ENCODE measurements around the gene LATS2. TPM values are rescaled to one million over a fixed set of nuclear protein-coding genes. Genes with fewer than 3 reads are reported as not detected.

Gene LATS2
- total and polyA plus RNA-seq, 12 donors: 9.7 to 46.1 (median 25.2) TPM

DNA sequence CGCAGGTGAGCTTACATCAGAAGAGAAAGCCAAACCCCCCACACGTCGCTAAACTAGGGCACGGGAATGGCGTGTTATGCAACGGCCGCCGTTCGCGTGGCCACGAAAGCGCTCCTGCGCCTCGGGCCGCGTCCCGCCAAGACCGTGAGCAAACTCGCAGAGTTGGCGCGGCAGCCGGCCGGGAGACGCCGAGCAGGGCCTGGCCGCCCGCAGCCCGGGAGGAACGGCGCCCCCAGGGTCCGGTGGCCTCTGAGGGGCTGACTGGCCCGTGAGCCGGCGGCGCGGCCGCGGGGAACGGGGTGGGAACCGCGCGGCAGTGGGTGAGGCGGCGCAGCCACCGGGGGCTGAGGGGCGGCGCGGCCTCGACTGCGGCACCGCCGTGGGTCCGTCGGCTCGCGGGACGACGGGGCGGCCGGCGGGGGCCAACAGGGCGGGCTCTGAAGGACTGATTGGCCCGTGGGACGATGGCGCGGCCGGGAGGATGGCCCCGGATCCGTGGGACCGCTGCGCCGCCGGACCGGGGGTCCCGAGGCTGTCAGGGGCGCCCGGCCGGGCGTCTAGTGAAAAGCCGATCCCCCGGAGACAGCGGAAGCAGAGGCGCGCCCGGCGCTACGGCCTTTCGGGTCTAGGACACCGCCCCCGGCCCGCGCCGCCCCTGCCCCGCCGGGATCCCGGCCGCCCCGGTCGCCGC is 903 bp downstream of the LATS2 start:
- WGBS, 2 donors: 1% methylated on average over 71 to 100 of the region's 100 CpGs
- H3K4me1 ChIP-seq: peaks cover 8 to 55% (median 52%) of the 10 kb centered on the region in 9 donors
- peak; percentile 42 to 59 for DNase-seq

DNA sequence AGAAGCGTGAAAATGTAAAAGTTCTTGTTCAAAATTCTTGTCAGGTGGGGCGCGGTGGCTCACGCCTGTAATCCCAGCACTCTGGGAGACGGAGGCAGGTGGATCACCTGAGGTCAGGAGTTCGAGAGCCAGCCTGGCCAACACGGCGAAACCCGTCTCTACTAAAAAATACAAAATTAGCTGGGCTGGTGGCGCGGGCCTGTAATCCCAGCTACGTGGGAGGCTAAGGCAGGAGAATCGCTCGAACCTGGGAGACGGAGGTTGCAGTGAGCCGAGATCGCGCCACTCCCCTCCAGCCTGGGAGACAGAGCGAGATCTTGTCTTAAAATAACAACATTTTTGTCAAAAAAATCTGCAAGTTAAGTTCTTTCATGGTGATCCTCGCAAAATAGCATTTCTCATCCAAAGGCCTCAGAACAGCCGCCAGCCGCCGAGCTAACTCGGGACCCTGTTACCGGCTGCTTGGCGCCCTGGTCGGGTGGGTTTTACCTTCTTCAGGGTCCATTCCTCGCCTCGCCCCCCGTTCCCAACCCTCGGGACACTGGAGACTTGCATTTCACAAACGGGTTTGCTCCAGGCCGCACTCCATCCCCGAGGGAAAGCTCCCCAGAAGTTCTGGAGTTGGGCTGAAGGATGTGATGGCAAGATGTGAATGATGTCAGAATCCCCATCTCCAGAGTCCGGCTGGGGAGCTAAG is 1.6 kb downstream of the LATS2 start:
- Histone ChIP-seq H3K27ac (peak overlapping the region; percentile 96 to 100 (median 100)), H3K36me3 (peaks cover 0 to 3% (median 0%) of the 10 kb centered on the region in 9 donors), H3K4me3 (peak overlapping the region; percentile 72 to 100 (median 98)), H3K27me3 (no peaks in the 10 kb centered on the region), H3K9me3 (no peaks in the 10 kb centered on the region), H3K4me1 (peaks cover 9 to 61% (median 59%) of the 10 kb centered on the region in 9 donors)
- ATAC-seq (no peak), DNase-seq (peak in 1 of 2 donors; percentile 21)
- WGBS, 2 donors: 64% methylated on average over 35 of the region's 35 CpGs
- TF ChIP-seq, protein P1, sequence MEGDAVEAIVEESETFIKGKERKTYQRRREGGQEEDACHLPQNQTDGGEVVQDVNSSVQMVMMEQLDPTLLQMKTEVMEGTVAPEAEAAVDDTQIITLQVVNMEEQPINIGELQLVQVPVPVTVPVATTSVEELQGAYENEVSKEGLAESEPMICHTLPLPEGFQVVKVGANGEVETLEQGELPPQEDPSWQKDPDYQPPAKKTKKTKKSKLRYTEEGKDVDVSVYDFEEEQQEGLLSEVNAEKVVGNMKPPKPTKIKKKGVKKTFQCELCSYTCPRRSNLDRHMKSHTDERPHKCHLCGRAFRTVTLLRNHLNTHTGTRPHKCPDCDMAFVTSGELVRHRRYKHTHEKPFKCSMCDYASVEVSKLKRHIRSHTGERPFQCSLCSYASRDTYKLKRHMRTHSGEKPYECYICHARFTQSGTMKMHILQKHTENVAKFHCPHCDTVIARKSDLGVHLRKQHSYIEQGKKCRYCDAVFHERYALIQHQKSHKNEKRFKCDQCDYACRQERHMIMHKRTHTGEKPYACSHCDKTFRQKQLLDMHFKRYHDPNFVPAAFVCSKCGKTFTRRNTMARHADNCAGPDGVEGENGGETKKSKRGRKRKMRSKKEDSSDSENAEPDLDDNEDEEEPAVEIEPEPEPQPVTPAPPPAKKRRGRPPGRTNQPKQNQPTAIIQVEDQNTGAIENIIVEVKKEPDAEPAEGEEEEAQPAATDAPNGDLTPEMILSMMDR (IDR thresholded peaks at IDR 0.05): no peak
- intact Hi-C loops (cut with DNase I): loop anchor here in 7 of 10 donors (2.0 to 10.0 kb wide), 4 partner anchors 25 to 117 kb away; no protein-coding TSS in a partner anchor

More for the DNA sequence above, 903 bp downstream of the LATS2 start:
- Histone ChIP-seq H3K27ac (peak overlapping the region; percentile 96 to 100 (median 100)), H3K27me3 (no peaks in the 10 kb centered on the region), H3K9me3 (no peaks in the 10 kb centered on the region), H3K4me3 (peak overlapping the region; percentile 72 to 100 (median 98)), H3K36me3 (peaks cover 0 to 3% (median 0%) of the 10 kb centered on the region in 9 donors)
- peak in 7 of 8 donors; percentile 7 to 46 (median 24) for ATAC-seq
- intact Hi-C loops (cut with DNase I): loop anchor here in 7 of 10 donors (2.0 to 10.0 kb wide), 3 partner anchors 26 to 118 kb away; no protein-coding TSS in a partner anchor
- TF ChIP-seq, protein P1 (IDR thresholded peaks at IDR 0.05): peak in 2 of 9 donors; percentile 8 to 24

DNA sequence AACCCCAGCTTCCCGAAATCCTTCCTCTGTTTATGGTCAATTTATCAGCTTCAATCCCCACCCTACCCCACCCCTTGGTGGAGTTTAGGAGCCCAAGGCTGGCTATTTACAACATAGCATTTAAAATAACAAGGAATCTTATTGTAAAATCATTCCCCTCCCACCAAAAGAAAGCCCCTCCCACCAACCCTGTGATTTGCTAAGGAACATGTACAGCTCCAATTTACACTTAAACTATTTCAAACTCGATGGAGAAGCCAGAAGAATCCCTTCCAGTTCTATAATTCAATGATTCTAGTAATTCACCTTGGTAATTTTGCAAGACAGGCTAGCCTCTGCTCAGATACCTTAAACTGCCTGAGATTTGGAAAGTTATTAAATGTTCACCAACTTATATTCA is 3.0 kb downstream of the LATS2 start:
- intact Hi-C loops (cut with DNase I): loop anchor here in 2 of 10 donors (10.0 kb wide), 2 partner anchors 64 to 74 kb away; no protein-coding TSS in a partner anchor
- Histone ChIP-seq H3K4me1 (peaks cover 11 to 75% (median 73%) of the 10 kb centered on the region in 9 donors), H3K9me3 (no peaks in the 10 kb centered on the region), H3K36me3 (peaks cover 0 to 3% (median 0%) of the 10 kb centered on the region in 9 donors), H3K27ac (no peak overlapping the region), H3K4me3 (peak overlapping the region in 1 of 10 donors; percentile 10), H3K27me3 (no peaks in the 10 kb centered on the region)
- 27 to 34% methylated on average over 2 of the region's 2 CpGs for WGBS, 2 donors
- no peak for ATAC-seq
- no peak for DNase-seq
- TF ChIP-seq, protein P1 (IDR thresholded peaks at IDR 0.05): no peak

DNA sequence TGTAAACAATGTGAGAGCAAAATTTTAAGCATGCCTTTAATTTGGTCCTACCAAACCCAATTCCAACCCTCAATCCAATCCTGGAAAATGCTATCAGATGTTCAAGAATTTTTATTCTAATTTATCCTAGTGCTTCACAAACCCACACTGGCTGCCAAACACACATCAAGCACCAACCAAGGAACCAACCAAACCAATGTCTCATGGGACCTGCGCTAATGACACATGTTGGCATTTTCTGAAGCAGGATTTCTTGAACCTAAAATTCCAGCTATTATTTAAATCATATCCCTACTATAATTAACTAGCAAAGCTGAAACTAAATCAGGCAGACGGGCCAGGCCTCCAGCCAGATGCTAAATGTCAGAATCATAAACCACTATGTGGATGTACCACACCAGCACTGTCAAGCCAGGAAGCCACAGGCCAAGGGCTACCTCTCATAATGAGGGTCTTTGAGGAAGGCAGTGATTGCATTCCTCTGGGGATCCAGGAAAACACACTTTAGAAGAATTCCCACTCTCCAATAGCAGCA is 5.8 kb downstream of the LATS2 start:
- Histone ChIP-seq H3K4me1 (peaks cover 11 to 93% (median 82%) of the 10 kb centered on the region in 9 donors), H3K4me3 (no peak overlapping the region), H3K27me3 (no peaks in the 10 kb centered on the region), H3K27ac (peak overlapping the region in 3 of 10 donors; percentile 19 to 52 (median 22)), H3K36me3 (peaks cover 0 to 15% (median 0%) of the 10 kb centered on the region in 9 donors), H3K9me3 (no peaks in the 10 kb centered on the region)
- DNase-seq (no peak), ATAC-seq (peak in 1 of 8 donors; percentile 27)
- TF ChIP-seq, protein P1 (IDR thresholded peaks at IDR 0.05): no peak
- intact Hi-C loops (cut with DNase I): loop anchor here in 2 of 10 donors (10.0 kb wide), 2 partner anchors 61 to 71 kb away; no protein-coding TSS in a partner anchor
- WGBS, 2 donors: 61 to 73% methylated on average over 2 of the region's 2 CpGs
